ENCODE results near the gene DHPS.

DNA sequence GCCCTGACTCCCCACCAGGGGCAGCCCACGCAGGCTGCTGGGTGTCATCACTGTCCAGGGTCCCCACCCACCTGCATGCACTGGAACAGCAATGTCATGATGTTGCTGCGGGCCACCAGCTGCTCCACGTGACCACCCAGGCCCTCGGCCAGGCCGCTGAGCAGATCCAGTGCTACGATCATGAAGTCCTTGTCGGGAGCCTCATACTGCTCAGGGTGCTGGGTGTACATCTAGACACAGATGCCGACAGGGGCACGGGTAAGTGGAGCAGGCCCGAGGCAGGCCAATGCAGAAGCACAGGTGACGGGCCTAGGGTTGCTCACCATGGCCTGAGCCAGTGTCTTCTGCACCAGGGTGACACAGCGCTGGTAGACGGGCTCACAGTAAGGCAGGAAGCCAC is 23.5 kb upstream of the DHPS start:
- TF ChIP-seq, protein P1, sequence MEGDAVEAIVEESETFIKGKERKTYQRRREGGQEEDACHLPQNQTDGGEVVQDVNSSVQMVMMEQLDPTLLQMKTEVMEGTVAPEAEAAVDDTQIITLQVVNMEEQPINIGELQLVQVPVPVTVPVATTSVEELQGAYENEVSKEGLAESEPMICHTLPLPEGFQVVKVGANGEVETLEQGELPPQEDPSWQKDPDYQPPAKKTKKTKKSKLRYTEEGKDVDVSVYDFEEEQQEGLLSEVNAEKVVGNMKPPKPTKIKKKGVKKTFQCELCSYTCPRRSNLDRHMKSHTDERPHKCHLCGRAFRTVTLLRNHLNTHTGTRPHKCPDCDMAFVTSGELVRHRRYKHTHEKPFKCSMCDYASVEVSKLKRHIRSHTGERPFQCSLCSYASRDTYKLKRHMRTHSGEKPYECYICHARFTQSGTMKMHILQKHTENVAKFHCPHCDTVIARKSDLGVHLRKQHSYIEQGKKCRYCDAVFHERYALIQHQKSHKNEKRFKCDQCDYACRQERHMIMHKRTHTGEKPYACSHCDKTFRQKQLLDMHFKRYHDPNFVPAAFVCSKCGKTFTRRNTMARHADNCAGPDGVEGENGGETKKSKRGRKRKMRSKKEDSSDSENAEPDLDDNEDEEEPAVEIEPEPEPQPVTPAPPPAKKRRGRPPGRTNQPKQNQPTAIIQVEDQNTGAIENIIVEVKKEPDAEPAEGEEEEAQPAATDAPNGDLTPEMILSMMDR (IDR thresholded peaks at IDR 0.05) = no peak
- TF ChIP-seq POLR2A (IDR thresholded peaks at IDR 0.05) = no peak
